Myocyte (in vitro differentiated cells): ENCODE results near the gene NUAK2. TPM values are rescaled to one million over a fixed set of nuclear protein-coding genes. Genes with fewer than 3 reads are reported as not detected.

Source experiments
- DNase-seq: peaks from one replicate; pipeline ENCODE4 v3.0.0-alpha.2; 2012; ENCODE audit warnings: low read depth
- total RNA-seq: library from RNA; depleted of rRNA; stranded (reverse); fragments of >200 nt; gene quantifications from 2 replicates; pipeline ENCODE4 v1.2.3, GENCODE V29; 2014

Gene NUAK2
- total RNA-seq, 1 donor from 2014 or later, result 0.70 TPM

DNA sequence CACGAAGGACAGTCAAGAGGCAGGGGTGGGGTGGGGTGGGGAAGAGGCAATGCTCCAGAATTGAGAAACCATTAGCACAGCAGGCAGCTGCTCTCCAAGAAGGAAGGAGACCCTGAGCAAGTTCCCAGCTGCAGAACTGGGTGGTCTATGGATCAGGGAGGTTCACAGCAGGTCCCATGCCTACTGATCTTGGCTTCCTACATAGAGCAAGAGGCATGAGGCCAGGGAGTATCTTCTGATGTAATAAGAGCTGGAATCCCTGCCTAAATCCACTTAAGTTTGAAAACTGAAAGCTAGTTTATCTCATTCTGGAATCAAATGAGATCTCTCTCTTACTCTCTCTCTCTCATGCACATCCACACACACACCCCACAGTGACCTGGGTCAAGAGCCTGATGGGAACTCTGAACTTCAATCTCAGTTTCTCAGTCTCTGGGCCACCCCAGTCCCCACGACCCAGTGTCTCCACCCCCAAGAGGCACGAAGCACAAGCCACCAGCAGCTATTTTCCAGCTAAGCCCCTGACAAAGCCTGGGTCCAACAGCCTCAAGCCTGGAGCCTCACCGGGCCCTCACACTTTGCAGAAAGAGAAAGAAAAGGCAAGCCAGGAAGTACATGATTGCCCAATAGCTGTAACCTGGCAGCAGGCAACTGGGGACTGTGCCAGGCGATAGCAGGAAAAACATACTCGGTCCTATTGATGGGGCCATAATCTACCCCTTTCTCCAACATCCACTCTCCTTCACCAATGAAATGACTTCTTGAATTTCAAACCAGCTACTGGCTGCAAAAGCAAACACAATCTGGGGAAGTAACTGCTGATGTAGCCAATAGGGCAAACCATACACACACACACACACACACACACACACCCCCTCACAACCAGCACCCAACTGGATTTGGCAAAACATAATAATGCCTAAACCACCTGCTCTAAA, 2.2 kb downstream of the NUAK2 start:
- DNase-seq, result no peak

DNA sequence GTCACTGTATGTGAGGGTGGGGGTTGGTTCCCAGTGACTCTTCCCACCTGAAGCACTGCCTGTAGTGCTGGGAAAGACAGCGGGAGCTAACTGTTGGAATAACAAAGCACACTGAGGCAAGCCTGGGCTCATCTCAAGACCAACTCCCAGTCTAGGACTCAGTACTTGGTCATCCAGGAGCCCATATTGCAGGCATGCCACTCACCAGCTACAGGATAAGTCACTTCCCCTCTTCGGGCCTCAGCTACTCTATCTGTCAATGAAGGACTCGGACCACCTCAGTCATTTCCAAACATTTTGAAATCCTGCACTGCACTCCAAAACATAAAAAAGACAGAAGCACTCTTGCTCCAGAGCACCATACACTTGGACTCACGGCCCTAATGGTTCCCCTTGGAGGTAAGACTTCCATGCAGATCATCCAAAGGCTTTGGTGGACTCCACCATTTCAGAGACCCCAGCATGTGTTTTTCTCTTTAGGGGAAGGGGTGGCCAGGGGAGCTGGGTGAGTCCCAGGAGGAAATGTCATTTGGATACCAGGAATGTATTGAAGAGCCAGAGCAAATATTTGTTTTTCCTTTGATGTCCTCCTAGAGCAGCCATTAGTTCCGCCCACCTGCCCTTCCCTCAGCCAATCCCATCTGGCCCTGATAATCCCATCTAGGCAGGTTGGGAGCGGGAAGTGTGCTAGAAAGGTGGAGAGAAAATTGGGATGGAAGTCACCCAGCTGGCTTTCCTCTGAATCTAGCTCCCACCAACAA, 3.1 kb downstream of the NUAK2 start:
- no peak for DNase-seq

DNA sequence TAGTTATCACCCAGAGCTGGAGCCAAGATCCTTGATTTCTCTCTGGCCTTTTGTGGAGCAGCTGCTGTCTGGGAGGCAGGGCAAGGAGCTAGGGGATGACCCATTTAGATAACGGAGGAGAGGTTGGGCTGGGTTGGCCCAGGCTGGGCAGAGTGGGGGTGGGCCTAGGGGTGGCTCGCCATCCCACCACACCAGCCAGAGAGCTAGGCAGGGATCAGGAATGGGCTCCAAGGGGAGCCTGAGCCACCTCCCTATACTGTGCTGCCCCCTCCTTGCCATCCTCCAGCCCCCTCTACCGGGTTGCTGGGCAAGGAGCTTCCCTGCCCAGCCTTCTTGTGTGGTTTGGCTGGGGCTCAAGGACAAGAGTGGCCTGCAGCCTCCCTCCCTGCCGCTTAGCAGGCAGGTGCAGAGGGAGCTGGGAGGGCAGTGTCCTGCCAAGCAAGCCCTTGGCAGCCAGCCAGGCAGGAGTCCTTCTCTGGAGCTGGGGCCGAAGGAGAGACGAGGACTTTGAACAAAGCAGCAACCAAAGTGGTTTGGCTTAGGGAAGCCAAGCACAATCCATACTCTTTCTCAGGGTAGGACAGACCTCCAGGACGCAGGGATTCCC, 4.1 kb downstream of the NUAK2 start:
- peak; percentile 96 for DNase-seq

DNA sequence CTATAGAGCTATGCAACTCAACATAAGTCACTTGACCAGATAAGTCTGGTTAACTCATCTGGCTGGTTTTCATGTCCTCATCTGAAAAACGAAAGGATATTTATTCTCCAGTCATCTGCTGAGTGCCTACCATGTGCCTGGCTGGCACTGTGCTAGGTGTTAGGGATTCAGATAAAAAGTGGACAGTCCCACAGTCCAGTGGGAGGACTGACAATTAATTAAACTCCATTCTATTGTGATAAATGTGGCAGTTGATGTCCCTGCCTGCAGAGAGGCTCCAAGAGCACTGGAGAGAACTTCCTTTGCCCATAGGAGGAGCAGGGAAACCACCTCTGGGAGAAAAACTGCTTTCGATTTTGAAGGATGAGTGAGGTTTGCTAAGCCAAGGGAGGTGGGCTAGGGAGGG, 5.4 kb downstream of the NUAK2 start:
- no peak for DNase-seq

DNA sequence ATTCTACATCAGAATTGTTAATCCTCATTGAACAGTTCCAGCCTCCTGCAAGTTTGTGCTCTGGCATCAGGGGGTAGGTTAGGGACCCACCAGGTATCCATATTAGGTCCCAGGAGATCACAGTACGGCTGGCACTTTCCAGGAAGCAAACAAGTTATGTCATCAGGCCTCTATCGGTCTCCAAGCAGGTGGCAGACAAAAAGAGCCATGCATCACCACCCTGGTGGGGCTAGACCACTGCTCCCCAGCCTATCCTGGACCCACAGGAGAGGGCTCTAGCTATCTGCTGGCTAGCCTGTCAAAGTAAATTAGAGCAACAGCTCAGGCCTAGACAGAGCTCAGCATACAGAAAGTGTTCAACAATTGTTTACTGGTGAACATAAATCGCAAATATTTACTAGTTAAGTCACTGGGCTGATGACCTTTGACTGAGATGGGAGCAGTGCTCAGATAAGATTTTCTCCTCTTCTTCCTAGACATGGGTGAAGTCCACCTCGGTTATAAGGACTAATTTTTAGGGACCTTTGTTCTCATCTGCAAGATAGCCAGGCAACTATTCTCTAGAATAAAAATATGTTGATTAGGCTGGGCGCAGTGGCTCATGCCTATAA, 6.4 kb downstream of the NUAK2 start:
- DNase-seq, result no peak

DNA sequence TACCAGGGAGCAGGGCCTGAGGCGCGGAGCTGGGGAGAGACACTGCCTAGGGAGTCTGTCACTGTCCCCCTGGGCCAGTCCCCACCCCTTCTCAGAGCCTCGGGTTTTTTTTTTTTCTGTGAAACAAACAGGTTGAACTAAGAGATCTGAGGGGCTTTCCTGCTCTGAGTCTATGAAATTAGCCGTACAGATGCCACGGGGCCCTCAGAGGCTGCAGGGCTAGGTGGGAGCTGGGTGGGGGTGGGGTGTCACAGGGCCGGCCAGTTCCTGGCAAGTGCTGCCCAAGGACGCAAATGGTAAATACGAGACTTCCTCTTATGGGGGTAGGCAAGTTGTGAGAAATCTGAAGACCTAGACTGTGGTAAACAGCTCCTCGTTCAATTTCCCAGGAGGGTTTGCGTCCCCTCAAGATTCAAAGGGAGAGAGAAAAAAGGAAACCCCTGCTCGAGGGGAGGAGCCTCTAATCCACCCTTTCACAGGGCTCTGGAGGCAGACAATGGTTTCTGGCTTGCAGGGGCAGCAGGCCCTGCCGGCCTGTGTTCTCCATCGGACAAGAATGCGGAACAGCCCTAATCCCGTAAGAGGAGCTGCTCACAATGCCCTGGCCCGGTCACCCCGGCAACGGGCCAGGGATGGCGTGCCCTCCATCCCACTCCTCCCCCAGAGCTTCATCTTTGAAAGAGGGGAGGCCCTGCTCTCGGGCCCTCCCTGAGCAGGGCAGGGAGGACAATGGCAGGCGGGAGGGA, 7.8 kb downstream of the NUAK2 start:
- no peak for DNase-seq

DNA sequence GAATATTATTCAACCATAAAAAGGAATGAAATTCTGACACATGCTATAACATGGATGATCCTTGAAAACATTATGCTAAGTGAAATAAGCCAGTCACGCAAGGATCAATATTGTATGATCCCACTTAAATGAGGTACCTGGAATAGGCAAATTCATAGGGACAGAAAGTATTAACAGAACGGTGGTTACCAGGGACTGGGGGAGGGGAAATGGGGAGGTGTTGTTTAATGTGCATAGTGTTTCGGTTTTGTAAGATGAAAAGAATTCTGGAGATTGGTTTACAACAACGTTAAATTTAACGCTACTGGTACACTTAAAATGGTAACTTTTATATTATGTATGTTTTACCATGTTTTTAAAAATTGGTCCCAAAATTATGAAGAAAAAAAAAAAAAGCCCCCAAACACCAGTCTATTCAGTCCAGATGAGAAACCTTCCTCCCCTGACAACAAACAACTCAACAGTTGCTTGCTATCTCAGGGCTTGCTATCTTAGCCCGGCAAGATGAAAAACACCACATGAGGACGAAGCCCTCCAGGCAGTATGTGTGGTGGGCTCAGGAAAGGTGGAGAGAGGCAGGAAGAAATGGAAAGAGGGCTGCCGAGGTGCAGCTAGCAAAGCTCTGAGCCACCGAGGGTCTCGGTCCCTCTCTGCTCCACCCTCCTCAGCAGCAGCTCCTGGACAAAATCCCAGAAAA, 8.5 kb downstream of the NUAK2 start:
- no peak for DNase-seq

DNA sequence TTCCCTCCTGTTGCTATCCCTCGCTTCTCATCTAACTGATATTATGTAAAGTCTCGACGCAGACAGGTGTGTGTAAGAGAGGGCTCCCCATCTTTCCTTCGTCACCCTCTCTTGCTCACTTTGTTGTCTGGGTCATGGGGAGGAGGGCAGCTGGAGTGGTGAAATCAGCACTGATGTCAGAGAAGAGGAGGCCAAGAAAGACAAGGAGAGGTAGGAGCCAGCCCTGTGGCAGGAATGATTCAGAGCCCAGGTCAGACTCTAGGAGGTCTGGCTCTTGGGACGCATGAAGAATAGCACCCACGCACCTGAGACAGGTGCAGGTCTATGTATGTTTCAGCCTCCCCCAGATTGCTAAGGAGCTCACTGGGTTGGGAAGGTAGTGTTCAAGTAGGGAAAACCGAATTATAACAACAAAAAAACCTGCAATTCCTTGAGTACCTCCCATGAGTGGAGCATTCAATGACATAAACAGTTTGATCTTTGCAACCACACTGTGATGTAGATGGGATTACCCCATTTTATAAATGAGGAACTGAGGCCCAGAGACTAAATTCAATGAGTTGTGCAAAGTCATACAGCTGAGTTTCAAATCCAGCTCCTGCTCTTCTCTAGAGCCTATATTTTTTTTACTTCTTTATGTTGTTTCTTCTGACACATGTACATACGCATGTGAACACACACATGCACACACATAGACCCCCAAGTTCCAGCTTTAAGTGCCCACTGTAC, 10.4 kb downstream of the NUAK2 start:
- DNase-seq, result no peak

DNA sequence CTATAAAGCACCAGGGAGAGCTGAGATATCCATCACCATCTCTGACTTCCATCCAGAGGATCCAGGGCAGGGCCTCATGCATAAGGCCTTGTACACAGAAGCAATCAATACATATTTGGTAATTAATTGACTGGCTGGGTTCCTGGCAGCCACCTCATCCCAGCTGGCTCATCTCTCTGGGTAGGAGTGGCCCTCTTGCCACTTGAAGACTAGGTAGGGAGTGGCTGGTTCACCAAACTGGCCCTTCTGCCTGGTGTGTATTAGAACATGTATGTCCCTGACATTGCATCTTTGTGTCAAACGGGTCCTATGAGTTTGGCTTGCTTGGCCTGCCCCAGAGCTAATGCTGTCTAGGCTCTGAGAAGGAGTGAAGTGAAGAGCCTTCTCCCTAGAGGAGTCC, 11.8 kb downstream of the NUAK2 start:
- DNase-seq, result no peak

DNA sequence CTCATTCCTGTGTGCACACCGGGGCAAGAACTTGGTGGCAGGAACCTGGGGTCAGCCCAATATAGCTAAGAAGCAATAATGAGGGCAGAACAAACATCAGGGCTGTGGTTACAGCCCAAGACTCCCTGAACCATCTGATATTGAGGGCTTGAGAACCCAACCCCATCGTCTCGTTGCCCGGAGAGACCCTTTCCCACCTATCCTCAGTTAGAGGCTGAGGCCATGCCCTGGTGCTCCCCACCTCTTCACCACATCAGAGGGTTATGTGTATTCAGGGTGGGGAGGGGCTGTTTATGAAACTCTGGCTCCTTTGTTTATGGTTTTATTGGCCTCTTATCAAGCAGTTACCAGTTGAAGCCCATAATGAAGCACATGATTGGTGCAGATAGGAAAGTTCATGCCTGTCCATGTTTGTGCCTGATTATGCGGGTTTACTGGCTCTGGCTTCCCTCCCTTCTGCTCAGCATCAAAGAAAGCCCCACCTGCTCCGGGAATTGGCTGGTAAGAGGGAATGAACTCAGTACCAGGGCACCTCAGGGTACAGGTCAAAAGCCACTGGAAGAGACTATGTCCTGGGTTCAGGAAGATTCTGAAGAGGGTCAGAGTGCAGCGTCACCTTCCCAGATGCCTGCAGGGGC, 14.5 kb downstream of the NUAK2 start:
- no peak for DNase-seq

DNA sequence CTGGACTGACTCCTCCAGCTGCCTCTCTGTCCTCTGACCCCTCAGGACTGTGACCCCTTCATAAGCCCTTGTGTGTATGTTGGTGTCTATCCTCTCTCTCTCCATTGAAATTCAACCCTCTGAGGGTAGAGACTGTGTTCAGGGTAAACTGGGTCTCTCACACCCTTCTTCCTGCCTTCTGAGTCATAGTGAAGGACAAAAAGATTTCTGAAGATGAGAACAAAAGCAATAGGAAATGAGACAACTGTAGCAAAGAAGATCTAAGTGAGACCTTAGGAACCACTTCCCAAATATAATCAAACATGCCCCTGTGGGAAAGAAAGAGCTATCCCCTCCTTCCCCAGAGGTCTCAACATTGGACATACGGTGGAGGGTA, 16.9 kb downstream of the NUAK2 start:
- no peak for DNase-seq

DNA sequence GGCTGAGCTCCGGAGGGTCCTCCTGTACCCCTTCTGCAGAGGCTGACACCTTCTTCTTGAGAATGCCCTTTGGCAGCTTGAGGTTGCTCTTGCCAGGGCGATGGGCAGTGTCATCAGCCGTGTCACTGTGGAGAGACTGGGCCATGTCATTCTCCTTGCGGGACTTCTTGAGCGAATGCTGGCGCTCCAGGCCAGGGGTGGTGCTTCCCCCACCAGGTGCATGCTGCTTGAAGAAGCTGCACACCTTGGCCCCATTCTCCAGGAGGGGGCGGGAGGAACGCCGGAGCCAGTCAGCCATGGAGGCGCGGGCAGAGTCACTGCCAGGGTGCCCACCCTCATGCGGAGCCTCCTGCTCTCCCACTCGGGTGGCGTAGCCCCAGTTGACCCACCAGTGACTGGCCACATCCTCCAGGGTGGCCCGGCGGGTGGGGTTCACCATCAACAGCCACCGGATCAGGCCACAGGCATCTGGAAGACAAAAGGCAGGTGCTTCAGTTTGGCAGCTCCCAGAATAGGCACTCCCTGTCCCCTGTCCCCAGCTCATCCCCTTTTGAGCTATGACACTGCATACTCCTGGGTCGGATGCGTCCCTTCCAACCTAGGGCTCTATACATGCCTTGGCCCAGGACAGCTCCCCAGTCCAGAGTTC, 17.4 kb downstream of the NUAK2 start:
- peak; percentile 60 for DNase-seq

DNA sequence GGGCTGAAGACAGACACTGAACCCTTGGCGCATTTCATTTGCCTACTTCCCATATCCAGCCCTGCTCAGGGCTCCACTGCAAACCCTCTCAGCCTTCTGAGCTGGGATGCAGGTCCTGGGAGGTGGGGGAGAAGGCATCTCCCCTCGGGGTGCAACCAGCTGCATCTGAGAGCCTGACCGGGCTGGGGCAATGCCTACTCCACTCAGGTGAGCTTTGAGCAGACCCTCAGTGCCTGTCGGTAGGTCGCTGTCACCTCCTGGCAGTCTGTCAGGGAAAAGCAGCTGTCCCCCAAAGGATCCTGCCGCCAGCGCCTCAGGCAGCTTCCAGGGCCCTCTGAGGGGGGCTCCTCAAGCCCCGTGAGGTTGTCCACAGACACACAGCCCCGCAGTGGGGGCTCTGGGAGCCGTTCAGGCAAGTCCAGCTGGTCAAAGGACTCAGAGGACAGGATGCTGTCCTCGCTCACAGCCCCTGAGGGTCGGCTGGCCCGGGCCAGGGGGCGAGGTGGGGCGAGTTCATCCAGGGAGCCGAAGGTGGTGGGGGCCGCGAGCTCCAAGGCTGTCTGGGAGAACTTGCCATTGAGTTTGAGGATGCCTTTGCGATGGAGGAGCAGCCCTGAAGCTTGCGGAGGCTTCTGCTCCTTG, 18.2 kb downstream of the NUAK2 start:
- DNase-seq, result no peak

DNA sequence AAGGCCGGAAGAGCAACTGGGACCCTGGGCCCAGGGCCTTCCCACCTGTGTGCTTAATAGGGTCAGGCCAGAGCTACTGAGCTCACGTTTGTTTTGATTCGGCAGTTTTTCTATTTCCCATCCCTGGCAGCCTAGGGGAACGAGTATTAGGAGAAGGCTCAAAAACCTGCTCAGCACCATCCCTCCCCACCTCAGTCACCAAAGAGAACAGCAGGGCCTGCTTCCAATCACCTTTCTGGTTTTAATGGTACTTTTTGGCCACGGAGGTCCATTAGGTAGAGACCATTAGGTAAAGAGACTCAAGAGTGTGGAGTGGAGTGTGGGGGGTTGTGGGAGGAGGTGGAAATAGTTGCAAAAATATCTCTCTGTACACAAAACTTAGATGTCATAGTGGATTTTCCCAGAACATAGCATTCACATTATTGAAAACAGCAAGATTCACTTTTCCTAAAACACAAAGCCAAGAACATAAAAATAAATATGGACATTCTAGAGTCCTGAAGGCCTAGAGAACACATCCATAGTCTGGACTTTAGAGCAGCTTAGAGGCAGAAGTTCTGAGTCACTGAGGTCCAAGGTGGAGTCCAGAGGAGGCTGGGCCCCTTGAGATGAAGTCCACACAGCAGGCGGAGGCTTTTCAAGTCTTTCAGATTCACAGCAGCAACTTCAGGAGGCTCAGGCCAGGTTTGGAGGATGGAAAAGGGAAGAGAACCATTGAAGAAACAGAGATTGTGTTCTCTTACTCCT, 19.5 kb downstream of the NUAK2 start:
- DNase-seq, result no peak

DNA sequence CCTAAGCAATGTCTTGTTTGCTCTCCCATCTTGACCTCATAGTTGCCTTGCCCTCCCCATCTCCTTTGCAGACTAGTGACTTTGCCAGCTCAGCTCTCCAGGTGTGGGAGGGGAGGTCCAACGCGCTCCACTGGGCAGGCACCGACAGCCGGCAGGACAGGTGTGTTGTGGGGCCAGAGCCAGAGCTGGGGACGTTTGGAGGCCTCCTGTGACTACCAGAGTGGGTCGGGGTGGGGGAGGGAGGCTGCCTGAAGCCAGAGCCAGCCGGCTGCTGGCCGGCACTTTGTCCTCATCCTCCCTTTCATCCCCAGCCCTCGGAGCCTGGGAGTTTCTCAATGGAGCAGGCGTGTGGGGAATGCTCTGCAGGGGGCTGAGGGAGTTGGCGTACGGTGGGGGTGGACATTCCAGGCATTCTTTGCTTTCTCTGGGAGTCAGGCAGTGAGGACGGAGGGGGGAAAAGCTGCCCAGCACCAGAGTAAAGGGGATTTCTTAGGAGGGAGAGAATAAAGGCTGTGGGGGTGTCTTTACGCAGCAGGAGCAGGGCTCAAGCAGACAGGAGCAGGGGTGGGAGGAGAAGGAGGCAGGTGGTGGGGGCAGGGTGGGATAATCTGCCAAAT, 20.2 kb downstream of the NUAK2 start:
- DNase-seq, result peak; percentile 82

DNA sequence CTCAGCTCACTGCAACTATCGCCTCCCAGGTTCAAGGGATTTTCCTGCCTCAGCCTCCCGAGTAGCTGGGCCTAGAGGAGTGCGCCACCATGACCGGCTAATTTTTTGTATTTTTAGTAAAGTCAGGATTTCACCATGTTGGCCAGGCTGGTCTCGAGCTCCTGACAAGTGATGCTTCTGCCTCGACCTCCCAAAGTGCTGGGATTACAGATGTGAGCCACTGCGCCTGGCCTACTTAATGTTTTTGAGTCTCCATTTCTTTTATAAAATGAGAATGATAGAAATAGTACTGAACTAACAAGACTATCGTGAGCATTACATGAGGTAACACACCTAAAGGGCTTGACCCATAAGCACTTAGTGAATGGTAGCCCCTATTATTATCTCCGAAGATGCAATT, 21.4 kb downstream of the NUAK2 start:
- DNase-seq, result no peak
